ENCODE measurements around the gene ITPR3. TPM values are rescaled to one million over a fixed set of nuclear protein-coding genes. Genes with fewer than 3 reads are reported as not detected.

Gene ITPR3
- total RNA-seq, 1 experiment from 2014 or later = 11.4 TPM

DNA sequence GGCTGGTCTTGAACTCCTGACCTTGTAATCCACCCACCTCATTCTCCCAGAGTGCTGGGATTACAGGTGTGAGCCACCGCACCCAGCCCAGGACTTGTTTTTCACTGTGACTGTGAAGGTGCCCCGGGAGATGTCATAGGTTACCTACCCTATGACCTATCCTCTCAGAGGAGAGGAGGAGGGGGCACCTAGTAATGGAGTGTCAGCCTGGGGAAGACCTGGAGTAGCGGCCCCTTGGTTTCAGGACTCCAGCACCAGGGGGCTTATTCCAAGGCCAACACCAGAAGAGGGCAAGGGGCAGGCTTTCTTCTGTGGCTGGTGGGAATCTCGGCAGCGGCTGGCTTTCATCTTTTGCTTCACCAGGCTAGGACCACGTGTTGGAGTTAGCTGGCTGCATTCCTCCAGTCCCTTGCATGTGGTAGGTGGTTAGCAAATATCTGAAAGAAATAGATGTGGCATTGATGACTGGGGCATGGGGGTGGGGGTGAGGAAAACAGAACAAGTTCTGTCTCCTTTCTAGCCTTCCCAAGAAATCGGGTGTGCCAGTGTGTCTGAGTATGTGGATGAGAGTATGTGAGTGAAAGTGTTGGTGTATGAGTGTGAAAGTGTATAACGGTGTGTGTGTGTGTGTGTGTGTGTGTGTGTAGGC is 7.9 kb upstream of the ITPR3 start:
- DNase-seq (ENCODE audit: low read depth in 1 of 2, low spot score in 2 of 2) = no peak
- no peak overlapping the region for H3K4me3 ChIP-seq
- 0 out of 2 replicates have a peak overlapping the region, but pooled peaks have one; percentile 3 for H3K27ac ChIP-seq
- no peaks in the 10 kb centered on the region for H3K27me3 ChIP-seq (replicated peaks)
- H3K9me3 ChIP-seq (replicated peaks) = no peaks in the 10 kb centered on the region
- H3K4me1 ChIP-seq (replicated peaks) = peaks cover 7% of the 10 kb centered on the region
- no peaks in the 10 kb centered on the region for H3K36me3 ChIP-seq

DNA sequence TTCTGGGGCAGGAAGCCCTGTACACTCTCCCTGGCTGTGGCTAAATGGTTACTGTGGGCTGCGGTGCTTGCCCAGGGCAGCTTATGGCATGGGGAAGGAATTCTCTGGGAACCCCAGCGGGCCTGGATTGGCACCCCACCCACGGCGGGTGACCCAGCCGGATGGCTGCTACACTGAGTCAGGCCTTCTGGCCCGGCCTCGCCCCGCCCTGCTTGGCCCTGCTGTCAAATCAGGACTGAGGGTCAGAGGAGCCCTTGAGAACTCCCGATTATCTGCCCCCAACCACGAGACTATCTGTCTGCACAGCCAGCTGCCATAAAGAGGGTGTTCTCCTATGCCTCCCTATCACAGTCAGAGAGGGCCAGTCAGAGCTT is 7.3 kb upstream of the ITPR3 start:
- 0 out of 2 replicates have a peak overlapping the region, but pooled peaks have one; percentile 3 for H3K27ac ChIP-seq
- peaks cover 7% of the 10 kb centered on the region for H3K4me1 ChIP-seq (replicated peaks)
- no peak for DNase-seq (ENCODE audit: low read depth in 1 of 2, low spot score in 2 of 2)
- H3K9me3 ChIP-seq (replicated peaks) = no peaks in the 10 kb centered on the region
- no peaks in the 10 kb centered on the region for H3K36me3 ChIP-seq
- H3K27me3 ChIP-seq (replicated peaks) = no peaks in the 10 kb centered on the region
- no peak overlapping the region for H3K4me3 ChIP-seq

DNA sequence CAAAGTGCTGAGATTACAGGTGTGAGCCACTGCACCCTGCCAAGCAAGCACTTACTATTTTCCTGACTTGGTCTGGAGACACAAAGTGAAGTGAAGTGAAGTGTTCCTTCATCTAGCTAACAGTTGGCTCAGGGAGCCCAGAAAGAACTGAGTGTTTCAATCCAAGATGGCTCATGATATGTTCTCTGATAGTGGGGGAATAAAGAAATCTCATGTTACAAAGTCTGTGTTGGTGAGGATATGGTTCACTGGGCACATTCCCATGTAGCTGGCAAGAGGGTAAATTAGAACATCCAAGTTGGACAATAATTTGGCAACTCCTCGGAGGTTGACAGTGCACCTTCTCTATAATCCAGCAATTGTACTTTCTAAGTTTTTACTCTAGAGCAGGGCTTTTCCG is 5.0 kb upstream of the ITPR3 start:
- Histone ChIP-seq H3K4me3 (no peak overlapping the region), H3K27ac (no peak overlapping the region), H3K36me3 (no peaks in the 10 kb centered on the region), H3K27me3 (replicated peaks) (no peaks in the 10 kb centered on the region), H3K4me1 (replicated peaks) (peaks cover 7% of the 10 kb centered on the region), H3K9me3 (replicated peaks) (no peaks in the 10 kb centered on the region)
- DNase-seq (ENCODE audit: low read depth in 1 of 2, low spot score in 2 of 2) = no peak

DNA sequence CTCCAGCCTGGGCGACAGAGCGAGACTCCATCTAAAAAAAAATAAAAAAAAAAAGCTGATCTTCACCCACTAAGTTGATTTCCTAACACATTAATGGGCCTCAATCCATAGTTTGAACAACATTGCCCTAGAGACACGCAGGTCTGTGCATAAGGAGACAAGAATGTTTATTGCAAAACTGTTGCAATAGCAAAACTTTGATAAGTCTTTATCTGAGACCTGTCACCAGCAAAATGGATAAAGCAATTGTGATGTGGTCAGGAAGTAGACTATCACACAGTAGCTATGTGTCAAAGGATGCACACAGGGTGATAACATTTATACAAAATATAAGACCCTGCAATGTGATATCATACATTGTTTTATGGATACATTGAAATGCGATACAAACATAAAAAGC is 4.2 kb upstream of the ITPR3 start:
- H3K36me3 ChIP-seq = peaks cover 3% of the 10 kb centered on the region; the same call in 1 of the 2 replicates
- no peaks in the 10 kb centered on the region for H3K9me3 ChIP-seq (replicated peaks)
- no peak for DNase-seq (ENCODE audit: low read depth in 1 of 2, low spot score in 2 of 2)
- H3K27me3 ChIP-seq (replicated peaks) = no peaks in the 10 kb centered on the region
- H3K4me3 ChIP-seq = no peak overlapping the region
- peaks cover 14% of the 10 kb centered on the region for H3K4me1 ChIP-seq (replicated peaks)
- no peak overlapping the region for H3K27ac ChIP-seq

DNA sequence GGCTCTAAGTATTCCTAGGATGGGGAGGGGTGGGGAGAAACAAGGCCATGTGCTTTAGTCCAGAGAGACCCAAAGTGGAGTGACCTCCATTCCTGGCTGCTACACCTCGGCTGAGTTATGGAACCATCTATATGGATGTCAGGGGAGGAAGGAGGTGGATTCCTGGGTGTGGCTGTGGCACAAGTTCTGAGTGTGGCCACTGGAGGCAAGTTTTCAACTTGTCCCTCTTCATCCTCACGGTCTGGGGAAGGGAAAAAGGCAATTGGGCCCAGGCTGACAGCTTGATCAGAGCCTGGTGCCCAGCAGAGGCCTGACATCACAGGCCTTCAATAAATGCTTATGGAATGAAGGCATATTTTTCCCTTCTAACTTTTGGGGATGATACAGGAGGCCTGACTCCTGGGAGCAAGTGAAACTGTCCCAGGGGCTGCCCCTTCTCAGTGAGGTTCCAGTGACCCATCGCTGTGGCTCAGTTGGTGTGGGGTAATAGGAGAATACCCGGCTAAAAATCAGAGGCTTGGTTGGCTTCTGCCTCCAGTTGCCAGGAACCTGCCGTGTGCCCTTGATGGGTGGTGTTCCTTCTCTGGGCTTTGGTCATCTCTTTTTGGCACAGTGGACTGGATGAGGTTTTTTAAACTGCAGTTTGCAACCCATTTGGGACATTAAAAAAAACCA is 1.8 kb upstream of the ITPR3 start:
- DNase-seq (ENCODE audit: low read depth in 1 of 2, low spot score in 2 of 2) = no peak
- Histone ChIP-seq H3K27ac (no peak overlapping the region), H3K36me3 (peaks cover 12% of the 10 kb centered on the region), H3K4me3 (no peak overlapping the region), H3K27me3 (replicated peaks) (no peaks in the 10 kb centered on the region), H3K4me1 (replicated peaks) (peaks cover 18% of the 10 kb centered on the region), H3K9me3 (replicated peaks) (no peaks in the 10 kb centered on the region)

DNA sequence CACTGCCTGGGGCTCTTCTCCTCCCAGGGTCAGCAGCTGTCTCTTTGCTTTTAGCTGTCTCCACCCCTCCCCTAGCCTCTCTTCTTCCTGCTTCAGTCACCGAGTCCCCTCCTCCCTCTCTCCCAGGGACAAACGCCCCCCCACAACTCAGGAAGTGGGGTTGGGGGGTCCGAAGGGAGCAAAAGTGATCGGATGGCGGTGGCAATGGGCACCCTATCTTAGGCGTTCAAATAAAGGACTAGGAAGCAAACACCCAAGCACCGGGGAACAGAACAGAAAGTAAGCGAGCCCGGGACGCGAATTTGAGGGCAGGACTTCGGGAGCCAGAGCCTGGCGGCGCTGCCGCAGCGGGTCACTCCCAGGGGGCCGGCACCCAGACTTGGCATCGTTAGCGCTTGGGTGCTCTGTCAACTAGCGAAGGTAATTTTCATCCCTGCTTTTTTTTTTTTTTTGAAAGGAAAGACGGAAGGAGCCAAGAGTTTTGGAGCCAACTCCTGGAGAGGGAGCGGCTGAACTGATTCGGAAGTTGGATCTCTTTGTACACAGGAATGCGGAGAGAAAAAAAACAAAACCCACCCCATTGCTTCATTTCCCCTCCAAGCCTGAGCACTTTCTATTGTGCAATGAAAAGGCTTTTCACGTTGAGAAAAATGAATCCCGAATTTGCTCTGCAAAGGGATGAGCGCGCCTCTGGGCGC is 815 bp upstream of the ITPR3 start:
- peaks cover 18% of the 10 kb centered on the region for H3K4me1 ChIP-seq (replicated peaks)
- peaks cover 14% of the 10 kb centered on the region for H3K36me3 ChIP-seq
- peak in 1 of 2 experiments; percentile 72 for DNase-seq (ENCODE audit: low read depth in 1 of 2, low spot score in 2 of 2)
- peak overlapping the region; percentile 36 for H3K27ac ChIP-seq
- no peaks in the 10 kb centered on the region for H3K9me3 ChIP-seq (replicated peaks)
- peak overlapping the region; percentile 75 for H3K4me3 ChIP-seq
- no peaks in the 10 kb centered on the region for H3K27me3 ChIP-seq (replicated peaks)

DNA sequence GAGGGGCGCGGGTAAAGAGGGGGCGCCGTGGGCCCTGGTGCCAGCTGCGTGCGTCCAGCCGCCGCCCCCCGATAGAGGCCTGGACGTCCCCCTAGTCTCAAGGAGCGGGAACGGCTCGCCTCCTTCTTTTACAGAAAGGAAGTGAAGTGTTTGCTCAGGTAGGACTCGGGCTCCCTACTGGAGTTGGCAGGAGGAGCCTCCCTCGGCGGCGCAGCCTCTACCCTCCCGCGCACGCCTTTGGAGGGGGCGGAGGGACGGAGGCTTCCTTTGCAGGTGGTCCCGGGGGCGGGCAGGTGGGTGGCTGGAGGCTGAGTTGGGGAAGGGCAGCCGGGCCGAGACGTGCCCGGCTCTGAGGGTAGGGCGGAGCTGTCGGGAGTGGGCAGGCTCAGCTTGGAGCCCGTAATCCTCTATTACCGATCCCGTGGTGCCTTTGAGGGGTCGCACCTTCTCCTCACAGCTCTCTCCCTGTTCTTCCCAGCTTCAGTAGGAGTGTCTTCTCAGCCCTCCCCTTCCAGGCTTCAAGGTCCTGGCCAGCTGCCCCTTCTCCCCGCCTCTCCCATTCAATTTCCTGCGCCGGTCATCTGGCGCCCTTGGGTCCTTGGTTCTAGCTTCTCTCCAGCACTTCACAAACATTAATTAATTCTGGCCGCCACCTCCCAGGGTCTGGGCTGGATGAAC is 728 bp downstream of the ITPR3 start:
- H3K4me1 ChIP-seq (replicated peaks) = peaks cover 18% of the 10 kb centered on the region
- peak overlapping the region; percentile 75 for H3K4me3 ChIP-seq
- H3K27ac ChIP-seq = peak overlapping the region; percentile 28; the same call in 1 of the 2 replicates
- H3K36me3 ChIP-seq = peaks cover 14% of the 10 kb centered on the region
- no peaks in the 10 kb centered on the region for H3K27me3 ChIP-seq (replicated peaks)
- no peaks in the 10 kb centered on the region for H3K9me3 ChIP-seq (replicated peaks)
- no peak for DNase-seq (ENCODE audit: low read depth in 1 of 2, low spot score in 2 of 2)

DNA sequence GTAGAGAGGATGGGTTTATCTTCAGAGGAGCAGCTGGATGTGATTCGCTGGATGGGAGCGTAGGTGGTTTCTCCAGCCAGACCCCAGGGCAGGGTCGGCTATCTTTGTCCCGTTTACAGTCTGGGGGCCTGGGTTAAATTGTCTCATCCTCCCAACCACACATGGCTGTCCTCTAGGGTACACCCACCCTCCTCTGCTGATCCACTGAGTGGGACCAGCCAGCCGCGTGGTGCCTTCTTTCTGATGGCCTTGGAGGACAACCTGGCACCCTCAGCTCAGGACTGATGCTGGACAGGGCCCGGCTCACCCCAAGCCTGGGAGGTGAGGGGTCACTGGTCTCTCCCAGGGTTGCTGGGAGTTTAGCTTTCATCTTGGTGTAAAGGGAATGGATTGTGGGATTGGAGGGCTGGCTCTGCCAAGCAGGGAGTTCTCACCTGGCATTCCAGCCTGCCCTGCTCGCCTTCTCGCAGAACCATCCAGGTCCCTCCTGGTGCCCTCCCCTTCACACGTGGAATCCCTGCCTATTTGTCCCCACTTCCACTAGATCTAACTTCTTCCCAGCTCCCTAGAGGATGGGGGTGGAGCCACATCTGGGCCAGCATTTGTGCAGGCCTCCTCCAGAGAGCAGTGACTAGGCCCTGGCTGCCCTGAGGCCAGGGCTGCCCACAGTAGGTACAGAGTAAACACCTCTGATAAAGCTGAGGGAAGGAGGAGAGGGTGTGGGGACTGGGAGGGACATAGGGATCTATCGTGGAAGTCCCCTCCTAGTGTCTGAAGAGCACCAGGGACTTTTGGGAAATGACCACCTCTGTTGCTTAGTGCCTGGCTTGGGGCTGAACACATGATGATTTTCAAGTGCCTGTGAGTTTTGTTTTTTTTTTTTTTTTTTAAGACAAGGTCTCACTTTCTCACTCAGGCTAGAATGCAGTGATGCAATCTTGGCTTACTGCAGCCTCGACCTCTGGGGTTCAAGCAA is 1.6 kb downstream of the ITPR3 start:
- Histone ChIP-seq H3K9me3 (replicated peaks) (no peaks in the 10 kb centered on the region), H3K4me3 (peak overlapping the region; percentile 75), H3K27me3 (replicated peaks) (no peaks in the 10 kb centered on the region), H3K27ac (no peak overlapping the region), H3K36me3 (peaks cover 20% of the 10 kb centered on the region), H3K4me1 (replicated peaks) (peaks cover 18% of the 10 kb centered on the region)
- DNase-seq (ENCODE audit: low read depth in 1 of 2, low spot score in 2 of 2) = no peak

DNA sequence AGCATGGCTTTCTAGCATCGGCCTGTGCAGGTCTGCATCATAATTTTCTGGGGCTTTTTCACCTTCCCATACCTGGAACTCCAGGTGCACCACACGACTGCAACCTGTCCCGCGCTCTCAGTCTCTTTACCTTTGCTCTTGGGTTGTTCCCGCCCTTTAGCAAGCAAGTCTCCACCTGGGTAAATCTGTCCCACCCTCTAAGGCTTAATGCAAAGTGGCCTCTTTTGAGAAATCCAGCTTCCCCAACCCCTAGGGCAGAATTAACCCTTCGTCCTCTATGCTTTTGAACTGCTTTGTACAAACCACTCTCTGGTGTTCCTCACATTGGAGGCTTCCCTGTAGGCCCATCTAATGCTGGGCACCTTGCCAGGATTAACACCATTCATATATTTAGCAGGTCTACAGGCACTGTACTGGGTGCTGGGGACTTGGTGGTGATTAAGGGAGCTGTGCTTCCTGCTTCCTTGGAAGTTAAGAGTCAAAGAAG is 2.8 kb downstream of the ITPR3 start:
- Histone ChIP-seq H3K9me3 (replicated peaks) (no peaks in the 10 kb centered on the region), H3K4me3 (no peak overlapping the region), H3K36me3 (peaks cover 23% of the 10 kb centered on the region), H3K27ac (no peak overlapping the region), H3K4me1 (replicated peaks) (peaks cover 18% of the 10 kb centered on the region), H3K27me3 (replicated peaks) (no peaks in the 10 kb centered on the region)
- DNase-seq (ENCODE audit: low read depth in 1 of 2, low spot score in 2 of 2) = no peak

DNA sequence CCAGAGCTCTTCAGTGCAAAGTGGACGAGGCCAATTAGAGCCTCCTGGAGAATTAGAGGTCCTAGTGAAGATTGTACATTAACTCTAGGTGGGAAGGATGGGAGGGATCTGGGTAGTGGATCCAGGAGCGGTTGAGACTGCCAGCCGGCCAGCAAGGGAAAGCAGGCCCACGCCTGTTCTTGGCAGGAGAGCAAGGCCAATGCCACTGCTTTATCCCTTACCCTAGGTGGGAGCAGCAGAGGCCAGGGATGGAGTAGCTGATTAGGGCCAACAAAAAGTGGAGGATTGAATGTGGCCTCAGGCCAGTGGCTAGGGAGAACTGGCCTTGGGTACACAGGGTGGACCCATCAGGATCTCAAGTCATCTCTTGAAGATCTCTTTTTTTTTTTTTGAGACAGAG is 3.7 kb downstream of the ITPR3 start:
- Histone ChIP-seq H3K27ac (no peak overlapping the region), H3K4me3 (no peak overlapping the region), H3K27me3 (replicated peaks) (no peaks in the 10 kb centered on the region), H3K4me1 (replicated peaks) (peaks cover 18% of the 10 kb centered on the region), H3K36me3 (peaks cover 23% of the 10 kb centered on the region), H3K9me3 (replicated peaks) (no peaks in the 10 kb centered on the region)
- DNase-seq (ENCODE audit: low read depth in 1 of 2, low spot score in 2 of 2) = no peak

DNA sequence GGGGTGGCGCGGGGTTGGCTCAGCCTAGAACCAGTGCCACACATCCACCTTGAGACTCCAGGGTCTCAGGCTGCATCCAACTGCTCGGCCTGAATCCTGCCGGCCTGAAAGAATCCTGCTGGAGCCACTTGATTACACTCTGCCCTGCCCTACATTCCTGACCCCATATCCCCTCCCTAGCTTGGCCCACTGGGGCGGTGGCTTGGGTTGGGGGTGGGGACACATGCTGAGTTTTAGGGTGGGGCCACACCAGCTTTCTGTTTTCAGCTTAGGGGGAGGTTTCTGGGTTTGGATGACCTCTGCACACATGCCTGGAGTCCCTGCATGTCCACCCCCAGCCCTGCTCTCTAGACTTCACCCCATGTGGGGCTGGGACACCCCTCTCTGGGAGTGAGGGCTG is 6.8 kb downstream of the ITPR3 start:
- peaks cover 4% of the 10 kb centered on the region for H3K4me1 ChIP-seq (replicated peaks)
- no peaks in the 10 kb centered on the region for H3K27me3 ChIP-seq (replicated peaks)
- no peak overlapping the region for H3K4me3 ChIP-seq
- DNase-seq (ENCODE audit: low read depth in 1 of 2, low spot score in 2 of 2) = no peak
- no peaks in the 10 kb centered on the region for H3K9me3 ChIP-seq (replicated peaks)
- no peak overlapping the region for H3K27ac ChIP-seq
- peaks cover 20% of the 10 kb centered on the region for H3K36me3 ChIP-seq

DNA sequence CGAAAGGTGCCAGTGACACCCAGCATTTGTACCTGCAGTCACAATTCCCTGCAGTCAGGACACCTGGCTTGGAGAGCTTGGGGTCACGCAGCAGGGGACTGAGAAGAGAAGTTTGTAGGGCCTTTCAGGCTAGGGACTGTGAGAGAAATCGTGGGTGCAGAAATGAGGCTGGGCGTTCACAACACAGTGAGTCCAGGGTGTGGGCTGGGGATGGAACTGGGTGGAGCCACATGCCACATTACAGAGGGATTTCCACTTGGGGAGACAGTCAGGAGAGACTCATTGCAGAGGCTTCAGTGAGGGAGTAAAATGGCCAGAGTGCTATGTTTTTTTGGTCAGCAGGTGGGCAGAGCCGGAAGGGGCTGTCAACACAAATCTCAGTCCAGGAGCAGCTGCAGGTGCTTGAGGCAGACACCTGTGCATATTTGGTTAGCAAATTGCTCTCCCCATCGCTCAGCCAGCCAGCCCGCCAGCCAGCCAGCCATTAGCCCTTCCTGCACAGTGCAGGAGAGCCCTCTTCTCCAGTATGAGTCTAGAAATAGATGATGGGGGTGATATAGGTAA is 7.4 kb downstream of the ITPR3 start:
- DNase-seq (ENCODE audit: low read depth in 1 of 2, low spot score in 2 of 2) = no peak
- Histone ChIP-seq H3K27me3 (replicated peaks) (no peaks in the 10 kb centered on the region), H3K36me3 (peaks cover 19% of the 10 kb centered on the region), H3K9me3 (replicated peaks) (no peaks in the 10 kb centered on the region), H3K4me3 (no peak overlapping the region), H3K27ac (no peak overlapping the region), H3K4me1 (replicated peaks) (peaks cover 8% of the 10 kb centered on the region)

Measured in SJSA1 (cell line).